Hepatocyte (in vitro differentiated cells): ENCODE results near the gene TMEM9B.
"Not testable (repeated sequence)": the region's sequence is repeated elsewhere in the genome, so short reads cannot be mapped to it uniquely, and the experiment has no call there.

ENCODE experiments used
- EZH2 ChIP-seq: fragments of 200-600 bp; sonication (generic); IDR thresholded peaks from 2 replicates; pipeline ENCODE4 v1.6.1; 2016; ENCODE audit warnings: antibody characterized with exemption, mild to moderate bottlenecking, borderline replicate concordance
- EZH2phosphoT487 ChIP-seq: fragments of 200-600 bp; sonication (generic); IDR thresholded peaks from one replicate; pipeline ENCODE4 v1.6.1; 2018; ENCODE audit warnings: antibody characterized with exemption, mild to moderate bottlenecking, low read depth, moderate library complexity; ENCODE audit not compliant: unreplicated experiment, severe bottlenecking
- TF ChIP-seq, protein P1 (sequence below): fragments of 200-600 bp; sonication (generic); IDR thresholded peaks from 2 replicates; pipeline ENCODE4 v1.5.1; 2016; ENCODE audit warnings: antibody characterized with exemption, mild to moderate bottlenecking; ENCODE audit not compliant: poor library complexity

DNA sequence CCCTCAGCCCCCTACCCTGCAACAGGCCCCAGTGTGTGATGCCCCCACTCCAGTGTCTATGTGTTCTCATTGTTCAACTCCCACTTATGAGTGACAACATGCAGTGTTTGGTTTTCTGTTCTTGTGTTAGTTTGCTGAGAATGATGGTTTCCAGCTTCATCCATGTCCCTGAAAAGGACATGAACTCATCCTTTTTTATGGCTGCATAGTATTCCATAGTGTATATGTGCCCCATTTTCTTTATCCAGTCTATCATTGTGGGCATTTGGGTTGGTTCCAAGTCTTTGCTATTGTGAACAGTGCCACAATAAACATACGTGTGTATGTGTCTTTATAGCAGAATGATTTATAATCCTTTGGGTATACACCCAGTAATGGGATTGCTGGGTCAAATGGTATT is 45.3 kb upstream of the TMEM9B start:
- TF ChIP-seq, protein P1, sequence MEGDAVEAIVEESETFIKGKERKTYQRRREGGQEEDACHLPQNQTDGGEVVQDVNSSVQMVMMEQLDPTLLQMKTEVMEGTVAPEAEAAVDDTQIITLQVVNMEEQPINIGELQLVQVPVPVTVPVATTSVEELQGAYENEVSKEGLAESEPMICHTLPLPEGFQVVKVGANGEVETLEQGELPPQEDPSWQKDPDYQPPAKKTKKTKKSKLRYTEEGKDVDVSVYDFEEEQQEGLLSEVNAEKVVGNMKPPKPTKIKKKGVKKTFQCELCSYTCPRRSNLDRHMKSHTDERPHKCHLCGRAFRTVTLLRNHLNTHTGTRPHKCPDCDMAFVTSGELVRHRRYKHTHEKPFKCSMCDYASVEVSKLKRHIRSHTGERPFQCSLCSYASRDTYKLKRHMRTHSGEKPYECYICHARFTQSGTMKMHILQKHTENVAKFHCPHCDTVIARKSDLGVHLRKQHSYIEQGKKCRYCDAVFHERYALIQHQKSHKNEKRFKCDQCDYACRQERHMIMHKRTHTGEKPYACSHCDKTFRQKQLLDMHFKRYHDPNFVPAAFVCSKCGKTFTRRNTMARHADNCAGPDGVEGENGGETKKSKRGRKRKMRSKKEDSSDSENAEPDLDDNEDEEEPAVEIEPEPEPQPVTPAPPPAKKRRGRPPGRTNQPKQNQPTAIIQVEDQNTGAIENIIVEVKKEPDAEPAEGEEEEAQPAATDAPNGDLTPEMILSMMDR: not testable (repeated sequence)
- not testable (repeated sequence) for TF ChIP-seq EZH2, EZH2phosphoT487
